HG02885 (cell line): ENCODE data around the gene PFKFB3.
A peak's percentile ranks its signal among the peaks of the same experiment; 100 is the strongest.
"Not testable (repeated sequence)": the region's sequence is repeated elsewhere in the genome, so short reads cannot be mapped to it uniquely, and the experiment has no call there.

Source experiments
- ATAC-seq: cut with Tn5 transposase; IDR thresholded peaks from one replicate; pipeline ENCODE4 v1.9.1; 2021; ENCODE audit warnings: mild to moderate bottlenecking; ENCODE audit not compliant: unreplicated experiment, poor library complexity

PFKFB3 gene

DNA sequence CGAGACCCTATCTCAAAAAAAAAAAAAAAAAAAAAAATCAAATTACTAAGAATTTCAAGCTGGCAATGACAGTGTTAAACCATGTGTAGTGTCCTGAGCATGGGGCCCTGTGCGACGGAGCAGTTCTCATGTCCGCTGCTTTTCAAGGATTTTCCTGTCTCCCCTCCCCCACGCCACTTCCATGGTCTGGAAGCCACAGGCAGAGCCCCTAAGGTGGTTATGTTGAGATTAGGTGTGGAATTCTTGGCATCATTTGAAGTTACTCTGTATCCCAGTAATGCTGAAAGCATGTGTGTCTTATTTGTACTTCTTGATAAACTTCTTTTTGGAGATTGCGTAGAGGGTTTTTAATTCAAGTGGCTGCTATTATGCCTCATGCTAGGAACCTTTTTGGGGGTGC is 65.2 kb downstream of the PFKFB3 start:
- no peak for ATAC-seq

DNA sequence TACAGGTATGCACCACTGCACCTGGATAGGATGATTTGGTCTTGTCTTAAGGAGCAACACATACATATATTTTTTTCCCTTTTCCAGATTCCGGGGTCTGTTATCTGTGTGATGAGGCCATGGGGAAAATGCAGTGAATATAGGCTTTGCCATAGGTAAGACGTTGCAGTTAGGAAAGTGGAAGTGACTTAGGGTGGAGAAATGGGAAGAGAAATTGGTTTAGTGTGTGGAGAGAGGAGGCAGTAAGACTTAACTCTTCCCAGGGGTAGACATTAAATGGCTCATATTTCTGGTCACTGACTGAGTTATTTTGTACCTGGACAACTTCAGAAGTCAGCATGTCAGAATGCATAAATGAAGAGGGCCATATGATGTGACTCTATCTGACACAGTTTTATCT is 66.7 kb downstream of the PFKFB3 start:
- ATAC-seq = no peak

DNA sequence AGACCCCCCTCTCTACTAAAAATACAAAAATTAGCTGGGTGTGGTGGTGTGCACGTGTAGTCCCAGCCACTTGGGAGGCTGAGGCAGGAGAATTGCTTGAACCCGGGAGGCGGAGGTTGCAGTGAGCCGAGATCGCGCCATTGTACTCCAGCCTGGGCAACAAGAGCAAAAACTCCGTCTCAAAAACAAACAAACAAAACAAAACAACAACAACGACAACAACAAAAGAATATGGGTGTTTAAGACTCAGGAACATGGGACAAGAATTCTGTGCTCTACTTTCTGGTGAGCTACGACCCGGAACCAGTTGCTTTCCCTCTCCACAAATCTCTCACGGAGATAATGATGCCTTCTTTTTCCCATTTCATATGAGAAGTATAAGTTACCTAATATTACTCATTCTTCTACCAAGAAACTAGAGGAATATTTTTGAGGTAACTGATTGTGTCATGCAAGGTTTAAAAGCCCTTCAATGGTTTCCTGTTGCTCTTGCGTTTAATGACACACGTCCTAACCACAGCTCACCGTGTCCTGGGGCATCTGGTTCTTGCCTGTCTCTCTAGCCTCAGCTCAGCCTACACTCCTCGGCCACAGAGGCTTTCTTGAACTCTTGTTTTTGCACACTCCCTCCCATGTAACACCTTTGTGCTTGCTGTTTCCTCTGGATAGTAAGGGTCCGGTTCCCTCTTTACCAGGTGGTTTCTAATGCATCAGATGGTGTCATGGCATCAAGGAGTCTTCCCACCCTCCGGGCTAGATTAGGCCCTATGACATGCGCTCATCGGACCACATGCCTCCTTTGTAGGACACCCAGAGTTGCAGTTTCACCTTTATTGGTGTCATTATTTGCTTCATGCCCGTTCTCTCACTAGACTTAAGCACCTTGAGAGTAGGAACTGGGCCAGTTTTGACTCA is 67.5 kb downstream of the PFKFB3 start:
- peak; percentile 77 for ATAC-seq

DNA sequence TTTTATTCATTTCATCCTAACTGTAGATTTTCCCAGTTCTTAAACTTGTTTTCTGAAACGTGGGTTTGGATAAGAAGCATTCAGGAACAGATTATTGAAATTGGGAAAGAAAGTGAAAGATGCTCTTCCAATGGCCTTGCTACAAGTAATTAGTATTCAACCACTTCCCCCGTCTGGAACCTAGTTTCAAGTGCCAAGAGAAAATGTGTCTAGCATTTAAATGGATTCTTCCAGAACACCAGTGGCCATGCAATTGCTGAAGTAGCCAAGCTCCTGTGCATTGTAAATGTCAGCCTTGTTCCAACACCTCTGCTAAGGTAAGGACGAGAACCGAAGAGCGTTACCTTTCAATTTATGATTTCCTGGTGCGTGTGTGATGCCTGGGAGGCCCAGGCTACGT is 68.2 kb downstream of the PFKFB3 start:
- ATAC-seq = no peak

DNA sequence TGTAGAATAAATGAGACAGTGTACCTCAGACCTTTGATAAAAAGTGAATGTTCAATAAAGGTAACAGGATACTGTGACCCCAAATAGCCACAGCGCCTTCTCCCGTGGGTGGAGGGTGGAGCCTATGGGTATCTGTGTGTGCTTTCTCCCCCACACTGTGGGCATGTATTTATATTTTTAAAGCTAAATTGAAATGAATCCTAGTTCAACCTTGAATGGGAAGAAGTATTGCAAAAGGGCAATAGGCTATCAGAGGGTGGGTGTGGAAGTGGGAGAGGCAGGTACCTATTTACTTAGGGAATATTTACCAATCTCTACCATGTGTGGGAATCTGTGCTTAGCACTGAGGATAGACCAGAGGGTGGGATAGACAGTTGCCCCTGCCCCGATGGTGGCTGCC is 68.9 kb downstream of the PFKFB3 start:
- ATAC-seq = no peak

DNA sequence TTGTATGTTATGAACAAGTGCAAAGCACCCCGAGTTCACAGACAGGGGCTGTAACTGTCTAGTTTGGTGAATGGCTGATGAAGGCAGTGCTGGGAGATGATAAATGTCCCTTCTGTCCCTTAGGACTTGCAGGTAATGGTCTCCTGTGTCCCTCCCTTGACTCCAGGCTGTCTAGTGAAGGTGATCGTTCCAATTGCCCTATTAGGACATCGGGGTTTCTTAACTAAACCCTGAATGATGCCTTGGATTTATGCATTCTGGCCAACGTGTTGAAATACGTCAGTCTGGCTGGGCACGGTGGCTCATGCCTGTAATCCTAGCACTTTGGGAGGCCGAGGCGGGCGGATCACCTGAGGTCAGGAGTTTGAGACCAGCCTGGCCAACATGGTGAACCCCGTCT is 69.4 kb downstream of the PFKFB3 start:
- ATAC-seq = no peak

DNA sequence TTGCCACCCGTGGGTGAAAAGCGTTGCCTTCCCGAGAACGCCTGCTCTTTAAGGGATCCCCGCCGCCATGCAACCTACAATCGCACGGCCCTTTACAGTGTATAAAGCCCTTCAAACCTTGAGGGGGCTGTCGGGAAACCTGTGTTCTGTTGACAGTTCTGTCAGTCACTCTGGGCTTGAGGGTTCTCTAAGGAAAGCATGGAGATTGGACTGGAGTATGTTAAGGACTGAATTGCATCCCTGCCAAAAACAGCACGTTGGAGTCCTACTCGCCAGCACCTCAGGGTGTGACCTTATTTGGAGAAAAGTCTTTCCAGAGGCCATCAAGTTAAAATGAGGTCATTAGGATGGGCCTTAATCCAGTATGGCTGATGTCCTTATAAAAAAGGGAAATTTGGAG is 70.6 kb downstream of the PFKFB3 start:
- ATAC-seq = no peak

DNA sequence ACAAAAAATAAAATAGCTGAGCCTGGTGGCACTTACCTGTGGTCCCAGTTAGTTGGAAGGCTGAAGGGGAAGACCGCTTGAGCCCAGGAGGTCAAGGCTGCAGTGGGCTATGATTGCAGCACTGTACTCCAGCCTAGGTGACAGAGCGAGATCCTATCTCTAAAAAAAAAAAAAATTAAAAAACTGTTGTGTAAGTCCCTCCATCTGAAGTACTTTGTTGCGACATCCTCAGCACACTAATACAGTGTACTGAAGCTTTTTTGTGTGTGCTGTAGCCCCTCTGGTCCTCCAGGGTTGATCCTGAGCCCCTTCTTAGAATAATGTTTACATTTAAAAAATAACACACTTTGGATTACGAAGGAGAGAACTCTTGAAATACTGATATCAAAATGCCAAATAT is 71.3 kb downstream of the PFKFB3 start:
- no peak for ATAC-seq

DNA sequence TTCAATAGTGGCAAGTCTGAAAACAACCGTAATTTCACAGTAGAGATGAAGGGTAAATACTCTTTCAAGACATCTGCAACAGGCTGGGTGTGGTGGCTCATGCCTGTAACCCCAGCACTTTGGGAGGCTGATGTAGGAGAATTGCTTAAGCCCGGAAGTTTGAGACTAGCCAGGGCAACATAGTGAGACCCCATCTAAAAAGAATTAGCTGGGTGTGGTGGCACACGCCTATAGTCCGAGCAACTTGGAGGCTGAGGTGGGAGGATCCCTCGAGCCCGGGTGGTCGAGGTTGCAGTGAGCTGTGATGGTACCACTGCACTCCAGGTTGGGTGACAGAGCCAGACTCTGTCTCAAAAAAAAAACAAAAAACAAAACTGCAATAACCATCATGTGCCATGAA is 71.8 kb downstream of the PFKFB3 start:
- no peak for ATAC-seq

DNA sequence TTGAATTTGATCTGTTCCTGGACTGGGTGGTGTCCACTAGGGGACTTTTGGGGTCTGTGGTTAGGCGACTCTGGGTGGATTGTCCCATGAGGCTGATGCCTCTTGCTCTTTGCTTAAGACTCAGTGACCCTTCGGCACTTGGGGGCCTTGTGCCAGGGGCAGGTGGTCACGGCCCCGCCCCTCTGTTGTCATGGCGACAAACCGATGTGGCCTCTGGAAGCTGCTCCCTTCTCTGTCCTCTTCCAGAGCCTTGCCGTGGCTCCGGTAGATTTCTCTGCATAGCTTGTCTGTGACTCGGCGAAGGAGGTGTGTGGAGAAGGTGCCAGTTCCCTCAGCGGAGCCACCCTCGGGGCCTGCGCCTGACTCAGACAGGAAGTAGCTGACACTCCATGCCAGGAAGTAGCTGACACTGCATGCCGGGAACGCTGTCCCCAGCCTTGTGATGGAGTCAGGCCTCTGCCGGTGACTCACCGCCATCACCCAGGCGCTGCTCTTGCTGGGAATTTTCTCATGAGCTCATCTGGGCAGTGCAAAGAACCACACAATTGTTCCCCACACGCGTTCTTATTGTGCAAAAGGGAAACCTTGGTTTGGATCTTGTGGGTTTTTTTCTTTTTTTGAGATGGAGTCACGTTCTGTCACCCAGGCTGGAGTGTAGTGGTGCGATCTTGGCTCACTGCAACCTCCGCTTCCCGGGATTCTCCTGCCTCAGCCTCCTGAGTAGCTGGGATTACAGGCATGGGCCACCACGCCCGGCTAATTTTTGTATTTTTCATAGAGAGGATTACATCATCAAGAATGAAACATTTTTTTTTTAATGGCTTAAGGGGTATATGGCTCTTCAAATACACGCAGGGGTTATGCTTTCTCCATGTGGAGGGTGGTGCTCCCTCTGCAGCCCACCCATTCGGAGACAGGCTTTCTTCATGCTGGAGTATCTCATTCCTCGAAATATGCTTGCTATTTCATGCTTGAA is 72.6 kb downstream of the PFKFB3 start:
- peak; percentile 71 for ATAC-seq

DNA sequence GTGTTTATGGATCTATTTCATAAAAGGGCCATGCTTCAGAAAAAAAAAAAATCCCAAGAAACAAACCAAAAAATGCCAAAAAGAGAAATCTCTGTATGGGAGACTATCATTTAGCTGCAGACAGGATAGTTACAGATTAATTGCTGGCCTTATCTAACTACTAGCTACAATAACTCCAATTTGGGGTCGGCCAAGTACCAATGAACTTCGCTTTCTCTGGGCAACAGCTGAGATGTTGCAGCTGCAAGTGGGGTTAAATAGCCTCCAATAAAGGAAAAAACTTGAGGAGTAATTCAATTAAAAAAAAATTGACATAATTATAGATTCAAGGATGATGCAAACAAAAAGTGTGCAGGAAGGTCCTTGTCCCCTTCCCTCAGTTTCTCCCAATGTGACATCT is 73.6 kb downstream of the PFKFB3 start:
- no peak for ATAC-seq

DNA sequence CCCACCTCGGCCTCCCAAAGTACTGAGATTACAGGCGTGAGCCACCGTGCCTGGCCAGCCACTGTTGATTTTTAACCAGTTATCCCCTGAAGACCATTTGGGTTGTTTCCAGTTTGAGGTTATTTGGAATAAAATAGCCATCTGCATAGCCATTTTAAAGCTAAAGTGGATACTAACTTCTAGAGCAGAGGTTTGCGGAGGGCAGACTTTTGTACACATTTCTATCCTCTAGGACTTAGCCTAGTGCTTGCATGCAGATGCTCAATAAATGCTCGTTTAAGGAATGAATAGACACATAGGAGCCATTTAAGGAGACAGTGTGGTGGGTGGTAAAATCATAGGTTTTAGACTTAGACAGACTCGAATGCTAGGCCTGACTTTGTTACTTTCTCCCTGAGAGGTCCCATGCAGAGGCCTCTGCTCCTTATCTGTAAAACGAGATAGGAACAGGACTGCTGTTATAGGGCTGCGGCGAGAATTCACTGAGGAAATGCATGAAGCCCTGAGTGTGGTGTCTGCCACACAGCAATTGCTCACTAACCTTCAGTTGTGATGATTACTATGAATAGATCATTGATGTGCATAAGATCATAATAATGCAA is 75.9 kb downstream of the PFKFB3 start:
- no peak for ATAC-seq

DNA sequence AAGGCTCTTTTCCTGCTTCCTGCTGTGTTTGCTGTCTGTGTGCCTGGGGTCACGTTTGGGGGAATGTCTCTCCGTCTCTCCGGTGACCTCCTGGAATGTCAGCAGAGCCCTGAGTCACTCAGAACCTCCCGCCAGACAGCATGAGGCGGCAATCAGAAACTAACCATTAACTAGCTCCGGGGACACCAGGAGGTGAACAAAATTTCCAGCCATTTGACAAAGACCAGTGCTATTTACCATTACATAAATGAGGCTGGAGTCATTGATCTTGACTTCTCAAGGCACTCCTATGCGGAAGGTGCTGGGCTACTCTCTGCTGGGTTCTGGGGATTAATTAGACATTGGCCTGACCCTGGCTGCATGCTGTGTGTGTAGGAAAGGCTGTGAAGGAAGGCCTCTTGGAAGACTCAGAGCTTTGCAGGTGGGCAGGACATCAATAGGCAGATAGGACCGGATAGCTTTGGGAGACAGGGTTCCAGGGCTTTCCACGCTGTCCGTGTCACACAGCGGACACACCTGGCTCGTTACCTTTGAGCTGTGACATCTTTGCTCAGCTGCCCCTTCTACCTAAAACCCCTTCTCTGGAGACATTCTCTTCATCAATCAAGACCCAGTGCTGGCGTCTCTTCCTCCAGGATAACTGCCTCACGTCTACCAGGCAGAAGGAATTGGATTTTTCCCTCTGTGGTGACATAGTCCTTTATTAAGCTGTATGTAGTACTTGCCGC is 77.0 kb downstream of the PFKFB3 start:
- ATAC-seq = no peak

DNA sequence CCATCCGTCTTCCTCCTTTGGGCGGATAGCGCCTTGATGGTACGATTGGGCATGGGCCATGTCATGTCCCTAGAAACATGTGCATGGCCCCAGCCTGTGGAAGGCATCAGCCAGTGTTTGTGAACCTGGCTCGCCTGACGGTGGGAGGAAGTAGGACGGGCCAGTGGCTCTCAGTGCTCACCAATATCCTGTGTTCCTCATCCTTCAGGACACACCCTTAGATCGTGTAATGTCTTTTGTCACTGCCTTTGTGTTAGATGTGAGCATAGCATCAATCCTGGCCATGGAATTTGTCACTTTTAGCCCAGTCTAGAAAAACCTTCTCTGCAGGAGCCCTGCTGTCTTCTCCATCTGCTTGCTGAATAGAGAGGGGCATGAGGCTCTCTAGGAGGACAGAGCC is 77.6 kb downstream of the PFKFB3 start:
- ATAC-seq = no peak

DNA sequence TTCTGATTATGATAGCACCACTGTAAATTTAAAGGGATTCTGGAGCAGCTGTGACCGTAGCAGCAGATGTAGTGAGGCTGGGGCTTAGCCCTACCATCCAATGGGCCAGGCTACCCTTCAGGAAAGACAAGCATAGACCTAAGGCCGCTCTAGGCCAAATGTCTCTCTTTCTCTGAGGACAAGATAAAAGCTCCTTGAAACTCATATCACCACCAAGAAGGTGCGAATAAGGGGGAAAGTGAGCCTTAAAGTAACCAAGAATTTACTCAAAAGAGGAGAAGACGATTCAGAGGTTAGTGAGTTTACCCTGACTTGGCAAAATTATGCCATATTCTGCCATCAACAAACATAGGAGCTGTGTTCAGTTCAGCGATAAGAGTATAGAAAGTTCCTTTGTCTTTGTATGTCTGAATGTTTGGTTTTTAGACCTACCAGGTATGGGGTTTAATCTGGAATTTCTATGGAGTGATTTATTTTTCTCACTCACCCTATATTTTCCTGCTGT is 79.8 kb downstream of the PFKFB3 start:
- ATAC-seq = no peak

DNA sequence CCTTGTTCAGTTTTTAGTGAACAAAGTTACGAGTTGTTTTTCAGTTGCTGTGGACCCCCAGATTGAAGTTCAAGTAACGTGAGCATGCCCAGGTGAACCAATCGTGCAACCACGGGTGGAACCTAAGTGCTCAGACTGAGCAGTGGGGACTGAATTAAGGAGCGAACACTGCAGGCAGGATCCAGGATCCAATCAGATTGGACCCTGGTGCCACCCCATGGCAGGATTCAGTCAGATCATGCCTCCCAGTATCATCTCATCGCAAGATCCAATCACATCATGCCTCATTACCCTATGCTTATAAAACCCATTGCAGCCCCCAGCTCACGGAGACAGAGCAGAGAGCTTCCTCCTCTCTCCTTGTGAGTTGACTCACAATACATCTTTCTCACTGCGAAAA is 80.9 kb downstream of the PFKFB3 start:
- ATAC-seq = no peak

DNA sequence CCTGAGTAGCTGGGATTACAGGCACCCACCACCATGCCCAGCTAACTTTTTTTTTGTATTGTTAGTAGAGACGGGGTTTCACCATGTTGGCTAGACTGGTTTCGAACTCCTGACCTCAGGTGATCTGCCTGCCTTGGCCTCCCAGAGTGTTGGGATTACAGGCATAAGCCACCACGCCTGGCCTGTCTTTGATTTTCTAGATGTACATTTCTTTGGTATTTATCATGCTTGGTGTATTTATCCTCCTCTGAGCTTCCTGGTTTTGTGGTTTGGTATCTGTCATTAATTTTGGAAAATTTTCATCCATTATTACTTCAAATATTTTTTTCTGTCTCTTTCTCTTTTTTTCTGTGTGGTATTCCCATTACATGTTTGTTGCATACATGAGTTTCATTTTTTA is 87.9 kb downstream of the PFKFB3 start:
- ATAC-seq = not testable (repeated sequence)

DNA sequence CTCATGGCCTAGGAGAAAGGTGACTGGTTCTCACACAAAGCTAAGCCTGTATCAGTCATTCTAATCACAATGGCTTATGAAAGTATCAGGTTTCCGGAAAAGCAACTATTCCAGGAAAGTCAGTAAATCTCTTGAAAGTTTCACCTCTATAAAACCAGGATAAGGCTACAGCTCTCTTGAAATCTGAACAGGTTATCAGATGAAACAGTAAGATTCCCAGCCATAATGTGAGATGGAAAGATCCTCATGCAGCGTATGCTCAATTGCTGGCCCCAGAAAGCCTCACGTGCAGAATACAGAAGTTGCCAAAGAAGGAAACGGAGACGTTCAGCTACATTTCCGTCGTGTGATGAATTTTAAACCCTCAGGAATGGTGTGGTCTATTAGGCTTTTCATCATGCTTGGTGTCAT is 90.0 kb downstream of the PFKFB3 start:
- ATAC-seq = no peak

DNA sequence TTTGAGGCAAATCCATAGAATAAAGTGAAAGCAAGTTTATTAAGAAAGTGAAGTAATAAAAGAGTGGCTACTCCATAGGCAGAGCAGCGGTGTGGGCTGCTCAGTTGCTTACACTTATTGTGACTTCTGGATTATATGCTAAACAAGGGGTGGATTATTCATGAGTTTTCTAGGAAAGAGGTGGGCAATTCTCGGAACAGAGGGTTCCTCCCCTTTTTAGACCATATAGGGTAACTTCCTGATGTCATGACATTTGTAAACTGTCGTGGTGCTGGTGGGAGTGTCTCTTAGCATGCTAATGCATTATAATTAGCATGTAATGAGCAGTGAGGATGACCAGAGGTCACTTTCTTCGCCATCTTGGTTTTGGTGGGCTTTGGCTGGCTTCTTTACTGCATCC is 93.7 kb downstream of the PFKFB3 start:
- not testable (repeated sequence) for ATAC-seq

DNA sequence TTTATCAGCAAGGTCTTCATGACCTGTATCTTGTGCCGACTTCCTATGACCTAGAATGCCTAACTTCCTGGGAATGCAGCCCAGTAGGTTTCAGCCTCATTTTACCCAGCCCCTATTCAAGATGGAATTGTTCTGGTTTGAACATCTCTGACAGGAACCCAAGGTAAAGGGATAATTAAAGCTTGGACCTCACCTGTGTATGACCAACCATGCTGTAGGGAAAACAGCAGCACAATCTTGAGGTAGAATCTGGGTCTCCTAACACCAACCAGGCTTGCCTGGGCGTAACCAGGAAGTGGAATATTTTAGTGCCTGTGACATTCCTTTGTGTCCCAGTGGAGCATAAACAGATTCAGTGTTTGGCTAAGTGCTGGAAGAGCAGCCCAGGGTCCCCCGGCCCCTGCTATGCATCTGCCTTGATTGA is 94.1 kb downstream of the PFKFB3 start:
- ATAC-seq = no peak
